ENCODE data around the gene CD38.

Gene CD38

GRCh38 chr4:15891312-15891711 lies 113.2 kb downstream of the CD38 start:
- H3K4me3 ChIP-seq (replicated peaks; ENCODE audit: low read depth, low read length) = no peak overlapping the region
- TF ChIP-seq CTCF (IDR thresholded peaks at IDR 0.05; ENCODE audit: low read depth, low read length, missing control alignments) = no peak
- DNase-seq (ENCODE audit: extremely low read depth, low read depth) = no peak

GRCh38 chr4:15893962-15894361 lies 115.8 kb downstream of the CD38 start:
- DNase-seq (ENCODE audit: extremely low read depth, low read depth) = peak; percentile 97
- no peak for TF ChIP-seq CTCF (IDR thresholded peaks at IDR 0.05; ENCODE audit: low read depth, low read length, missing control alignments)
- no peak overlapping the region for H3K4me3 ChIP-seq (replicated peaks; ENCODE audit: low read depth, low read length)

GRCh38 chr4:15894393-15894792 lies 116.3 kb downstream of the CD38 start:
- no peak for TF ChIP-seq CTCF (IDR thresholded peaks at IDR 0.05; ENCODE audit: low read depth, low read length, missing control alignments)
- no peak for DNase-seq (ENCODE audit: extremely low read depth, low read depth)
- H3K4me3 ChIP-seq (replicated peaks; ENCODE audit: low read depth, low read length) = no peak overlapping the region

GRCh38 chr4:15894921-15895916 lies 117.1 kb downstream of the CD38 start:
- no peak overlapping the region for H3K4me3 ChIP-seq (replicated peaks; ENCODE audit: low read depth, low read length)
- no peak for TF ChIP-seq CTCF (IDR thresholded peaks at IDR 0.05; ENCODE audit: low read depth, low read length, missing control alignments)
- no peak for DNase-seq (ENCODE audit: extremely low read depth, low read depth)

GRCh38 chr4:15897577-15897976 lies 119.4 kb downstream of the CD38 start:
- no peak overlapping the region for H3K4me3 ChIP-seq (replicated peaks; ENCODE audit: low read depth, low read length)
- no peak for TF ChIP-seq CTCF (IDR thresholded peaks at IDR 0.05; ENCODE audit: low read depth, low read length, missing control alignments)
- no peak for DNase-seq (ENCODE audit: extremely low read depth, low read depth)

- no peak for TF ChIP-seq CTCF (IDR thresholded peaks at IDR 0.05; ENCODE audit: low read depth, low read length, missing control alignments)
- DNase-seq (ENCODE audit: extremely low read depth, low read depth) = no peak
- H3K4me3 ChIP-seq (replicated peaks; ENCODE audit: low read depth, low read length) = no peak overlapping the region
Measured at GRCh38 chr4:15898902-15899301, 120.8 kb downstream of the CD38 start.
